IMR-90 (cell line): Measurements from ENCODE around the gene FBXL13. TPM values are rescaled to one million over a fixed set of nuclear protein-coding genes. Genes with fewer than 3 reads are reported as not detected.
A peak's percentile ranks its signal among the peaks of the same experiment; 100 is the strongest.

Source experiments
- ATAC-seq: fragments of 200-7000 bp; cut with Tn5 transposase; 2 replicates; pipeline ENCODE4 v1.9.1; 2020; ENCODE audit warnings: low read depth, mild to moderate bottlenecking, moderate library complexity
- BruUV-seq: library from RNA; stranded (reverse); fragments of 400-500 nt; replicated peaks from 2 replicates; lab custom pipeline; 2021; lab: Mats Ljungman, UMichigan
- CTCF ChIA-PET: fragments of 300-600 bp; formaldehyde crosslinking; extraction: SDS; loops from one replicate; lab custom pipeline; 2021; ENCODE audit warnings: antibody characterized with exemption; lab: Yijun Ruan, JAX
- POLR2A ChIA-PET: fragments of 300-600 bp; sonication (Branson Sonifier 250); formaldehyde crosslinking; loops from one replicate; lab custom pipeline; 2022; ENCODE audit warnings: antibody characterized with exemption; ENCODE audit not compliant: unreplicated experiment; lab: Charles Lee
- DNase-seq: peaks from one replicate; pipeline ENCODE4 v3.0.0; 2013
- H2AFZ ChIP-seq: replicated peaks from 2 replicates; pipeline ENCODE3; 2013; ENCODE audit warnings: low read length, mild to moderate bottlenecking; ENCODE audit not compliant: poor library complexity
- H2AK5ac ChIP-seq: 2 replicates; pipeline ENCODE4 v1.6.1; 2013; ENCODE audit warnings: low read depth, low read length, inconsistent platforms
- H2AK9ac ChIP-seq: replicated peaks from 2 replicates; pipeline ENCODE3; 2013; ENCODE audit warnings: mild to moderate bottlenecking, low read depth, low read length, moderate library complexity; ENCODE audit not compliant: poor library complexity
- H2BK120ac ChIP-seq: 2 replicates; pipeline ENCODE4 v1.6.1; 2013; ENCODE audit warnings: low read depth, low read length, inconsistent platforms
- H2BK15ac ChIP-seq: 3 replicates; pipeline ENCODE4 v1.6.1; 2013; ENCODE audit warnings: low read depth, low read length, inconsistent platforms
- H2BK20ac ChIP-seq: 2 replicates; pipeline ENCODE4 v1.6.1; 2013; ENCODE audit warnings: low read depth, mild to moderate bottlenecking, inconsistent platforms, low read length, moderate library complexity
- H2BK5ac ChIP-seq: 2 replicates; pipeline ENCODE4 v1.6.1; 2013; ENCODE audit warnings: mild to moderate bottlenecking, low read depth, low read length, inconsistent platforms; ENCODE audit not compliant: poor library complexity, severe bottlenecking
- H3K14ac ChIP-seq: replicated peaks from 2 replicates; pipeline ENCODE4 v1.6.1; 2013; ENCODE audit warnings: low read depth, low read length, inconsistent platforms
- H3K18ac ChIP-seq: 2 replicates; pipeline ENCODE4 v1.6.1; 2013; ENCODE audit warnings: low read depth, low read length, control low read depth
- H3K23ac ChIP-seq: 2 replicates; pipeline ENCODE4 v1.6.1; 2013; ENCODE audit warnings: low read depth, low read length, inconsistent platforms
- H3K27ac ChIP-seq: 2 replicates; pipeline ENCODE4 v1.5.1; 2013; ENCODE audit warnings: mild to moderate bottlenecking, control low read depth, low read length; ENCODE audit not compliant: insufficient read depth
- H3K27me3 ChIP-seq: 2 replicates; pipeline ENCODE4 v1.6.1; 2013; ENCODE audit warnings: low read length; ENCODE audit not compliant: control insufficient read depth, insufficient read depth
- H3K36me3 ChIP-seq: 2 replicates; pipeline ENCODE4 v1.6.1; 2013; ENCODE audit warnings: low read length, mixed read lengths; ENCODE audit not compliant: control insufficient read depth, insufficient read depth
- H3K4ac ChIP-seq: 2 replicates; pipeline ENCODE4 v1.6.1; 2013; ENCODE audit warnings: low read depth, low read length, inconsistent platforms
- H3K4me1 ChIP-seq: 2 replicates; pipeline ENCODE4 v1.6.1; 2013; ENCODE audit warnings: low read length, mixed read lengths; ENCODE audit not compliant: control insufficient read depth, insufficient read depth
- H3K4me2 ChIP-seq: 2 replicates; pipeline ENCODE4 v1.6.1; 2013; ENCODE audit warnings: low read depth, mild to moderate bottlenecking, control low read depth, low read length, moderate library complexity
- H3K4me3 ChIP-seq: 2 replicates; pipeline ENCODE4 v1.5.1; 2013; ENCODE audit warnings: low read depth, mild to moderate bottlenecking, control low read depth, low read length, moderate library complexity; ENCODE audit not compliant: insufficient read depth
- H3K56ac ChIP-seq: 2 replicates; pipeline ENCODE4 v1.6.1; 2013; ENCODE audit warnings: low read length, inconsistent platforms; ENCODE audit not compliant: insufficient read depth; ENCODE audit errors: extremely low read depth
- H3K79me1 ChIP-seq, 2 experiments: 2 replicates each; pipeline ENCODE4 v1.6.1; 2013; ENCODE audit warnings: low read length in 2 of 2, inconsistent platforms in 1 of 2, low read depth in 1 of 2
- H3K9ac ChIP-seq: 2 replicates; pipeline ENCODE4 v1.6.1; 2013; ENCODE audit warnings: low read depth, low read length, control low read depth
- H3K9me1 ChIP-seq: 2 replicates; pipeline ENCODE4 v1.6.1; 2013; ENCODE audit warnings: low read length, inconsistent platforms; ENCODE audit not compliant: insufficient read depth
- H3K9me3 ChIP-seq: 2 replicates; pipeline ENCODE4 v1.6.1; 2013; ENCODE audit warnings: low read length; ENCODE audit not compliant: control insufficient read depth, insufficient read depth
- H4K20me1 ChIP-seq: 2 replicates; pipeline ENCODE4 v1.6.1; 2013; ENCODE audit warnings: low read length, inconsistent platforms; ENCODE audit not compliant: insufficient read depth
- H4K5ac ChIP-seq: 2 replicates; pipeline ENCODE4 v1.6.1; 2013; ENCODE audit warnings: mild to moderate bottlenecking, low read depth, low read length, control low read depth
- H4K8ac ChIP-seq, 2 experiments: 2 replicates each; pipeline ENCODE4 v1.6.1; 2013; ENCODE audit warnings: low read depth in 2 of 2, low read length in 2 of 2, control low read depth in 1 of 2, inconsistent platforms in 1 of 2
- H4K91ac ChIP-seq: 2 replicates; pipeline ENCODE4 v1.6.1; 2013; ENCODE audit warnings: low read depth, low read length, inconsistent platforms; ENCODE audit not compliant: insufficient read depth
- CHD1 ChIP-seq: IDR thresholded peaks from 2 replicates; pipeline ENCODE4 v1.6.1; 2012; ENCODE audit warnings: low read depth, low read length, improper control_type of control experiment
- MAZ ChIP-seq: IDR thresholded peaks from 2 replicates; pipeline ENCODE4 v1.6.1; 2012; ENCODE audit warnings: low read depth, mild to moderate bottlenecking, low read length, improper control_type of control experiment, moderate library complexity, borderline replicate concordance
- RAD21 ChIP-seq: IDR thresholded peaks from 2 replicates; pipeline ENCODE4 v1.6.1; 2012; ENCODE audit warnings: low read length, improper control_type of control experiment
- RFX5 ChIP-seq: IDR thresholded peaks from 2 replicates; pipeline ENCODE4 v1.8.0; 2012; ENCODE audit warnings: low read depth, mild to moderate bottlenecking, low read length, moderate library complexity
- WGBS, 2 experiments: methylation state at CpG; one replicate each; pipeline versions ENCODE4 v1.1.5 to v1.1.7; 2013; ENCODE audit warnings: missing lambda C conversion rate in 2 of 2; ENCODE audit not compliant: insufficient read length in 1 of 2; ENCODE audit errors: extremely low coverage in 2 of 2; 5-methylcytosine and 5-hydroxymethylcytosine counted together
- dilution Hi-C: fragments of 300-500 bp; cut with HindIII; formaldehyde crosslinking; loops from one replicate; pipeline ENCODE4 v1.14.3; 2018; ENCODE audit warnings: low sequenced_read_pairs; ENCODE audit not compliant: unreplicated experiment
- in situ Hi-C: fragments of 300-500 bp; cut with MboI; formaldehyde crosslinking; loops from 3 replicates; pipeline ENCODE4 v1.14.3; 2019; ENCODE audit warnings: low sequenced_read_pairs, inconsistent platforms, mixed read lengths
- intact Hi-C: fragments of 100-400 bp; cut with micrococcal nuclease; formaldehyde crosslinking; loops from 2 replicates; pipeline ENCODE4 v1.10.0; 2022
- polyA plus RNA-seq, 3 experiments: library from polyadenylated mRNA; depleted of rRNA; stranded (reverse); fragments of >200 nt; gene quantifications; 2 replicates each; pipeline ENCODE4 v1.2.3, GENCODE V29; 2012; ENCODE audit warnings: low replicate concordance in 1 of 3
- total RNA-seq: library from RNA; depleted of rRNA; stranded (reverse); fragments of >200 nt; gene quantifications from 2 replicates; pipeline ENCODE4 v1.2.3, GENCODE V29; 2012

Gene FBXL13
- total and polyA plus RNA-seq, 2 of the 4 experiments (the other 2 are of a cell fraction): 0.24 to 0.36 TPM

- Histone ChIP-seq H4K20me1 (no peaks in the 10 kb centered on the region), H3K4me3 (no peak overlapping the region), H3K9me1 (no peaks in the 10 kb centered on the region), H2BK15ac (peak overlapping the region; percentile 9; the same call in 1 of the 3 replicates), H3K36me3 (no peaks in the 10 kb centered on the region), H2BK5ac (no peak overlapping the region), H3K27me3 (no peaks in the 10 kb centered on the region), H2AFZ (no peak overlapping the region), H3K9me3 (no peaks in the 10 kb centered on the region), H3K27ac (no peak overlapping the region; the same call in 1 of the 2 replicates), H4K8ac (no peak overlapping the region), H3K14ac (peak overlapping the region; percentile 10; the same call in 1 of the 2 replicates), H3K23ac (no peak overlapping the region), H2BK120ac (no peak overlapping the region), H4K91ac (no peak overlapping the region; the same call in 1 of the 2 replicates), H4K5ac (no peak overlapping the region), H3K4me1 (peaks cover 20% of the 10 kb centered on the region), H2AK9ac (no peak overlapping the region), H3K4ac (no peak overlapping the region), H2BK20ac (no peak overlapping the region), H3K9ac (no peak overlapping the region), H3K79me1 (no peaks in the 10 kb centered on the region; a peak in 1 of 4 replicates), H3K4me2 (no peak overlapping the region), H2AK5ac (peak overlapping the region; percentile 51), H3K18ac (no peak overlapping the region), H3K56ac (no peak overlapping the region)
- no peak for DNase-seq
- TF ChIP-seq MAZ (no peak), RFX5 (no peak), RAD21 (no peak), CHD1 (no peak)
- ChIA-PET POLR2A (interaction anchor here (0.7 kb wide), 1 partner anchor 9 kb away, joined by 5 read pairs; no protein-coding TSS in a partner anchor), CTCF (no interaction called here)
- in situ Hi-C loops: no loop called here
- no TSS peak for BruUV-seq
- ATAC-seq: no peak
- WGBS, 2 experiments: no CpG with 5 or more reads among the region's 1 CpG
- dilution Hi-C loops: no loop called here
- intact Hi-C loops: no loop called here
Observed at GRCh38 chr7:102832674-102833073, 241.9 kb downstream of the FBXL13 start.
